Vagina (tissue), 2 donors: ENCODE results near the gene NBL1. TPM values are rescaled to one million over a fixed set of nuclear protein-coding genes. Genes with fewer than 3 reads are reported as not detected.

Source experiments
- DNase-seq, 2 donors: peaks; one replicate each; pipeline ENCODE4 v3.0.0-alpha.2; 2017; ENCODE audit errors: extremely low spot score in 2 of 2
- H3K27ac ChIP-seq: fragments of 200-600 bp; sonication (generic); one replicate; pipeline ENCODE4 v1.5.1; 2019
- H3K27me3 ChIP-seq: fragments of 200-600 bp; sonication (generic); one replicate; pipeline ENCODE4 v1.5.1; 2019
- H3K36me3 ChIP-seq, 2 donors: fragments of 200-600 bp; sonication (generic); one replicate each; pipeline ENCODE4 v1.5.1; 2017 to 2019
- H3K4me1 ChIP-seq: fragments of 200-600 bp; sonication (generic); one replicate; pipeline ENCODE4 v1.5.1; 2019
- H3K4me3 ChIP-seq, 2 donors: fragments of 200-600 bp; sonication (generic); 1 replicate in 1 of 2; 2 replicates in 1 of 2; pipeline ENCODE4 v1.5.1; 2016 to 2019
- H3K9me3 ChIP-seq: fragments of 200-600 bp; sonication (generic); one replicate; pipeline ENCODE4 v1.5.1; 2019
- CTCF ChIP-seq, 3 experiments: fragments of 450-650 bp in 2 of 3; fragments of 200-600 bp in 1 of 3; sonication (generic) in 1 of 3; IDR thresholded peaks; one replicate each; pipeline ENCODE4 v1.5.1; 2017 to 2019; ENCODE audit warnings: antibody characterized with exemption in 3 of 3, mild to moderate bottlenecking in 2 of 3, moderate library complexity in 2 of 3
- POLR2A ChIP-seq, 2 donors: fragments of 450-650 bp; IDR thresholded peaks; one replicate each; pipeline ENCODE4 v1.6.1; 2017; ENCODE audit warnings: antibody characterized with exemption in 2 of 2, mild to moderate bottlenecking in 2 of 2, moderate library complexity in 2 of 2
- POLR2AphosphoS5 ChIP-seq, 2 donors: sonication (generic); formaldehyde crosslinking; IDR thresholded peaks; one replicate each; pipeline ENCODE4 v1.9.0; 2017; ENCODE audit warnings: antibody characterized with exemption in 2 of 2, mild to moderate bottlenecking in 2 of 2, low read depth in 1 of 2; ENCODE audit not compliant: insufficient read depth in 1 of 2
- intact Hi-C: fragments of 100-400 bp; cut with DNase I; formaldehyde crosslinking; loops from one replicate; pipeline ENCODE4 v1.15.1; 2023
- total RNA-seq: library from RNA; depleted of rRNA; stranded (reverse); fragments of >200 nt; gene quantifications from one replicate; pipeline ENCODE4 v1.2.3, GENCODE V29; 2016

The NBL1 gene
- total RNA-seq, 1 donor from 2014 or later, result 148 TPM

GRCh38 chr1:19704247-19705113 lies 60.4 kb downstream of the NBL1 start:
- no peaks in the 10 kb centered on the region for H3K27me3 ChIP-seq
- H3K27ac ChIP-seq, result no peak overlapping the region
- intact Hi-C loops, result no loop called here
- peaks cover 8% of the 10 kb centered on the region for H3K4me1 ChIP-seq
- no peaks in the 10 kb centered on the region for H3K9me3 ChIP-seq
- no peak for DNase-seq
- H3K4me3 ChIP-seq, result no peak overlapping the region
- peaks cover 0 to 5% of the 10 kb centered on the region in 2 donors for H3K36me3 ChIP-seq
- TF ChIP-seq POLR2A (IDR thresholded peaks at IDR 0.05), result no peak
- no peak for TF ChIP-seq POLR2AphosphoS5 (IDR thresholded peaks at IDR 0.05; ENCODE audit: insufficient read depth in 1 of 2, low read depth in 1 of 2)
- TF ChIP-seq CTCF (IDR thresholded peaks at IDR 0.05), result peak; percentile 71 to 92 (median 84)

- no peak for TF ChIP-seq CTCF (IDR thresholded peaks at IDR 0.05)
- no peak for TF ChIP-seq POLR2AphosphoS5 (IDR thresholded peaks at IDR 0.05; ENCODE audit: insufficient read depth in 1 of 2, low read depth in 1 of 2)
- no peak for TF ChIP-seq POLR2A (IDR thresholded peaks at IDR 0.05)
- DNase-seq, result no peak
- Histone ChIP-seq H3K36me3 (peaks cover 0 to 3% of the 10 kb centered on the region in 2 donors), H3K9me3 (no peaks in the 10 kb centered on the region), H3K27me3 (no peaks in the 10 kb centered on the region), H3K4me3 (no peak overlapping the region), H3K27ac (no peak overlapping the region), H3K4me1 (peaks cover 8% of the 10 kb centered on the region)
- intact Hi-C loops, result no loop called here
Measured at GRCh38 chr1:19705464-19705863, 61.4 kb downstream of the NBL1 start.

GRCh38 chr1:19706136-19706535 lies 62.0 kb downstream of the NBL1 start:
- TF ChIP-seq POLR2AphosphoS5 (IDR thresholded peaks at IDR 0.05; ENCODE audit: insufficient read depth in 1 of 2, low read depth in 1 of 2), result no peak
- no peak for TF ChIP-seq CTCF (IDR thresholded peaks at IDR 0.05)
- TF ChIP-seq POLR2A (IDR thresholded peaks at IDR 0.05), result no peak
- no peaks in the 10 kb centered on the region for H3K36me3 ChIP-seq
- intact Hi-C loops, result no loop called here
- H3K27me3 ChIP-seq, result no peaks in the 10 kb centered on the region
- DNase-seq, result no peak
- H3K9me3 ChIP-seq, result no peaks in the 10 kb centered on the region
- no peak overlapping the region for H3K27ac ChIP-seq
- H3K4me1 ChIP-seq, result peaks cover 8% of the 10 kb centered on the region
- no peak overlapping the region for H3K4me3 ChIP-seq

Other genes with a start within 250 kb of the NBL1 start
- gene CAPZB, start 158.8 kb upstream of the NBL1 start, total RNA-seq, result 152 TPM
- gene HTR6, start 20.6 kb downstream of the NBL1 start, total RNA-seq, result not detected
- gene TMCO4, start 155.6 kb downstream of the NBL1 start, total RNA-seq, result 28.7 TPM
- gene RNF186, start 171.0 kb downstream of the NBL1 start, total RNA-seq, result not detected
- 4.9 TPM for gene OTUD3, start 238.1 kb downstream of the NBL1 start, total RNA-seq